SKM-1 (cell line): ENCODE results near the gene ZNF556.
"Not testable (repeated sequence)": the region's sequence is repeated elsewhere in the genome, so short reads cannot be mapped to it uniquely, and the experiment has no call there.

Experiments
- DNase-seq: peaks from one replicate; lab custom pipeline; 2025; ENCODE audit not compliant: unreplicated experiment; lab: John Stamatoyannopoulos, UW

Gene ZNF556

GRCh38 chr19:2853015-2853606 is 14.0 kb upstream of the ZNF556 start:
- no peak for DNase-seq

- no peak for DNase-seq
Observed at GRCh38 chr19:2854849-2855248, 12.3 kb upstream of the ZNF556 start.

GRCh38 chr19:2856457-2857050 is 10.6 kb upstream of the ZNF556 start:
- no peak for DNase-seq

- no peak for DNase-seq
Observed at GRCh38 chr19:2858864-2859263, 8.3 kb upstream of the ZNF556 start.

- no peak for DNase-seq
Observed at GRCh38 chr19:2863816-2864215, 3.3 kb upstream of the ZNF556 start.

GRCh38 chr19:2865334-2866100 is 1.6 kb upstream of the ZNF556 start:
- no peak for DNase-seq

- DNase-seq, result no peak
Observed at GRCh38 chr19:2866495-2867024, 575 bp upstream of the ZNF556 start.

- DNase-seq, result no peak
Observed at GRCh38 chr19:2869618-2870017, 2.5 kb downstream of the ZNF556 start.

GRCh38 chr19:2872175-2872574 is 5.0 kb downstream of the ZNF556 start:
- not testable (repeated sequence) for DNase-seq

- DNase-seq, result no peak
Observed at GRCh38 chr19:2877398-2878331, 10.5 kb downstream of the ZNF556 start.

- no peak for DNase-seq
Observed at GRCh38 chr19:2883686-2884439, 16.7 kb downstream of the ZNF556 start.

GRCh38 chr19:2885736-2886135 is 18.6 kb downstream of the ZNF556 start:
- DNase-seq, result no peak

- peak; percentile 67 for DNase-seq
Observed at GRCh38 chr19:2887391-2887914, 20.3 kb downstream of the ZNF556 start.

GRCh38 chr19:2888731-2889224 is 21.6 kb downstream of the ZNF556 start:
- peak; percentile 34 for DNase-seq

GRCh38 chr19:2890531-2890930 is 23.4 kb downstream of the ZNF556 start:
- DNase-seq, result not testable (repeated sequence)

GRCh38 chr19:2896694-2897093 is 29.6 kb downstream of the ZNF556 start:
- DNase-seq, result no peak

- DNase-seq, result peak; percentile 97
Observed at GRCh38 chr19:2900296-2901252, 33.4 kb downstream of the ZNF556 start, which contains the start of gene ZNF57. TSS of gene ZNF57 (plus strand) at chr19:2900928. CDS start at chr19:2901046, 118 bp downstream.

GRCh38 chr19:2902590-2903218 is 35.6 kb downstream of the ZNF556 start:
- DNase-seq, result no peak
